A549 (cell line): ENCODE data around the gene ADD2. TPM values are rescaled to one million over a fixed set of nuclear protein-coding genes. Genes with fewer than 3 reads are reported as not detected.
A peak's percentile ranks its signal among the peaks of the same experiment; 100 is the strongest.

Source experiments
- ATAC-seq, 2 experiments: fragments of 200-7000 bp in 1 of 2; fragments of >200 bp in 1 of 2; cut with Nextera tagmentation in 1 of 2; cut with Tn5 transposase in 1 of 2; 3 replicates each; pipeline versions ENCODE4 v1.8.0 to v1.9.1; 2018 to 2020; ENCODE audit warnings: mild to moderate bottlenecking in 1 of 2, moderate library complexity in 1 of 2
- CTCF ChIA-PET: fragments of 300-600 bp; sonication (Branson Sonifier 250); formaldehyde crosslinking; extraction: SDS; loops from one replicate; lab custom pipeline; 2021; ENCODE audit warnings: antibody characterized with exemption, inconsistent platforms; lab: Yijun Ruan, JAX
- POLR2A ChIA-PET: fragments of 350-600 bp; formaldehyde crosslinking; extraction: SDS; loops from one replicate; lab custom pipeline; 2021; ENCODE audit warnings: antibody characterized with exemption, inconsistent platforms; lab: Yijun Ruan, JAX
- DNase-seq, 2 experiments: peaks; one replicate each; pipeline versions ENCODE4 v3.0.0 to v3.0.0-alpha.2; 2011 to 2016; ENCODE audit warnings: low read depth in 1 of 2, low spot score in 1 of 2
- FAIRE-seq: peaks from 2 replicates; lab custom pipeline; 2011; peaks lifted over from hg19 to GRCh38; lab: Jason Lieb, UNC
- H3K27ac ChIP-seq, 2 experiments: fragments of >200 bp; sonication (Bioruptor Twin); formaldehyde crosslinking; 3 replicates each; pipeline ENCODE4 v1.5.1; 2016 to 2017
- H3K4me1 ChIP-seq: fragments of >200 bp; sonication (Bioruptor Twin); formaldehyde crosslinking; 3 replicates; pipeline ENCODE4 v1.6.1; 2016
- H3K4me2 ChIP-seq: fragments of >200 bp; sonication (Bioruptor Twin); formaldehyde crosslinking; 3 replicates; pipeline ENCODE4 v1.6.1; 2016
- H3K4me3 ChIP-seq: fragments of >200 bp; sonication (Bioruptor Twin); formaldehyde crosslinking; 3 replicates; pipeline ENCODE4 v1.5.1; 2016
- H3K9me3 ChIP-seq: fragments of >200 bp; sonication (Bioruptor Twin); formaldehyde crosslinking; 3 replicates; pipeline ENCODE4 v1.6.1; 2016
- ATOH8 ChIP-seq: fragments of 250-450 bp; sonication (Bioruptor Pico); IDR thresholded peaks from 2 replicates; pipeline ENCODE4 v1.5.0; 2020; ENCODE audit warnings: low read depth, mild to moderate bottlenecking, moderate library complexity
- BHLHE40 ChIP-seq: IDR thresholded peaks from 2 replicates; pipeline ENCODE4 v1.6.1; 2012; ENCODE audit warnings: low read depth, low read length, inconsistent platforms
- CHD4 ChIP-seq: fragments of 200-600 bp; sonication (generic); IDR thresholded peaks from 2 replicates; pipeline ENCODE4 v1.6.1; 2016; ENCODE audit warnings: antibody characterized with exemption, mild to moderate bottlenecking, borderline replicate concordance
- ELK1 ChIP-seq: fragments of 150-350 bp; IDR thresholded peaks from 2 replicates; pipeline ENCODE4 v1.6.1; 2014; ENCODE audit warnings: low read depth, mild to moderate bottlenecking, low read length
- EP300 ChIP-seq, 2 experiments: fragments of >200 bp; sonication (Bioruptor Twin); formaldehyde crosslinking; IDR thresholded peaks; 2 replicates in 1 of 2; 3 replicates in 1 of 2; pipeline ENCODE4 v1.6.1; 2016 to 2017
- FOSL2 ChIP-seq, 2 experiments: fragments of 450-650 bp in 1 of 2; fragments of >200 bp in 1 of 2; sonication (Bioruptor Twin) in 1 of 2; formaldehyde crosslinking; IDR thresholded peaks; 2 replicates each; pipeline versions ENCODE4 v1.5.0 to v1.6.1; 2016 to 2020; ENCODE audit warnings: mild to moderate bottlenecking in 1 of 2, moderate library complexity in 1 of 2
- GATA3 ChIP-seq: IDR thresholded peaks from 2 replicates; pipeline ENCODE4 v1.6.1; 2012; ENCODE audit warnings: borderline replicate concordance
- HOXA7 ChIP-seq: fragments of 250-450 bp; sonication (Bioruptor Pico); IDR thresholded peaks from 2 replicates; pipeline ENCODE4 v1.5.0; 2020; ENCODE audit warnings: mild to moderate bottlenecking, moderate library complexity
- JUN ChIP-seq, 2 experiments: fragments of >200 bp; sonication (Bioruptor Twin); formaldehyde crosslinking; IDR thresholded peaks; 2 replicates in 1 of 2; 3 replicates in 1 of 2; pipeline ENCODE4 v1.6.1; 2016 to 2017
- MAZ ChIP-seq: fragments of 150-350 bp; IDR thresholded peaks from 2 replicates; pipeline ENCODE4 v1.6.1; 2014; ENCODE audit warnings: antibody characterized with exemption, low read depth, low read length, borderline replicate concordance
- NPAS2 ChIP-seq: fragments of 250-450 bp; sonication (Bioruptor Pico); IDR thresholded peaks from 2 replicates; pipeline ENCODE4 v1.8.0; 2022; ENCODE audit warnings: mild to moderate bottlenecking, moderate library complexity, borderline replicate concordance
- NR3C1 ChIP-seq: fragments of >200 bp; sonication (Bioruptor Twin); formaldehyde crosslinking; IDR thresholded peaks from 3 replicates; pipeline ENCODE4 v1.6.1; 2017
- RAD21 ChIP-seq, 2 experiments: fragments of >200 bp in 1 of 2; sonication (Bioruptor Twin) in 1 of 2; formaldehyde crosslinking in 1 of 2; IDR thresholded peaks in 1 of 2; conservative IDR thresholded peaks in 1 of 2; 2 replicates in 1 of 2; 3 replicates in 1 of 2; pipeline ENCODE4 v1.6.1; 2012 to 2018; ENCODE audit warnings: inconsistent platforms in 1 of 2
- RCOR1 ChIP-seq: fragments of 150-350 bp; IDR thresholded peaks from 2 replicates; pipeline ENCODE4 v1.6.1; 2014; ENCODE audit warnings: antibody characterized with exemption, low read length, low read depth
- RNF2 ChIP-seq: fragments of 200-600 bp; sonication (generic); IDR thresholded peaks from 2 replicates; pipeline ENCODE4 v1.6.1; 2016; ENCODE audit warnings: low read depth, mild to moderate bottlenecking, antibody characterized with exemption, moderate library complexity, borderline replicate concordance
- SREBF2 ChIP-seq: fragments of 450-650 bp; IDR thresholded peaks from 2 replicates; pipeline ENCODE4 v1.6.1; 2014; ENCODE audit warnings: mild to moderate bottlenecking, moderate library complexity
- WGBS: methylation state at CpG from one replicate; pipeline ENCODE4 v1.1.6; 2017; ENCODE audit errors: missing lambda C conversion rate; 5-methylcytosine and 5-hydroxymethylcytosine counted together
- polyA plus RNA-seq, 4 experiments: library from polyadenylated mRNA; depleted of rRNA in 3 of 4; stranded (reverse); fragments of >200 nt; fragmentation: RNase III in 1 of 4; extraction: RNeasy Plus Mini Kit Qiagen cat#74134 plus additional on column Dnase treatment in 1 of 4; gene quantifications; 2 replicates in 3 of 4; 3 replicates in 1 of 4; pipeline ENCODE4 v1.2.3, GENCODE V29; 2011 to 2017
- TF ChIP-seq, protein P1 (sequence below): fragments of >200 bp; sonication (Bioruptor Twin); formaldehyde crosslinking; IDR thresholded peaks from 3 replicates; pipeline ENCODE4 v1.6.1; 2016

The ADD2 gene
- polyA plus RNA-seq, 2 of the 4 experiments (the other 2 are of a cell fraction): 18.0 to 25.5 TPM

DNA sequence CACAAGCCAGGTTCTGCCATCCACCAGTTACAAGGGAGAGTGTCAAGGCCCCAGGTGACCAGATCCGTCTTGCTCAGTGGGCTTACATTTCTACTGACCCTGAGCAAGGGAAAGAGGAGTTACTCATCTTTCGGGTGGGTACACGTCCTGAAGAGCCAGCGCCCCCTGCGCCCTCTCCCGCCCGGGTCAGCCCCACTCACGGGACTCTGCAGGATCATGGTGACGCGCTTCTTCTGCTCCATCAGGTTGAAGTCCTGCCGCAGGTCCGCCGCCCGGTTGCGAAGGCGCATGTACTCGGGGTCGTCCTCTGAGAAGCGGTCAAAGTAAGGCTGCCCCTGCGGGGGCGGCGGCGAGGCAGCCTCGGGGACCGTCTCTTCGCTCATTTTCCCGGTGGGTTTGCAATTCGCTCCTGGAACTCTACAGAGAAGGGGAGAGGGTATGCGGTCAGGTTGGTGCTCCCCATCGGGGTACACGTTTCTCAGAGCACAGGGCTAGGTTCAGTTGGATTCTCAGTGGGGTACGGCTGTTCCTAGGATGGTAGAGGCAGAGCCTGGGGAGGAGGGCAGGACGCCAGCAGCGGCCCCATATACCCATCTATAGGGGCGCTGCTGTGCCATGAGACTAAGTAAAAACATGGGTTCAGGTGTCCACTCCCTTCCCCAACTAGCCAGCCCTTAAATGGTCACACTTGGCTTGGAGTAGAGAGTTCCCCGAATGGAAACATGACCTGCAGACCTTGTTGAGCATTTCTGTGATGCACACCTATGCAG is 61.8 kb downstream of the ADD2 start:
- ATAC-seq (no peak), DNase-seq (no peak), FAIRE-seq (no peak)
- H3K4me2 ChIP-seq: no peak overlapping the region
- H3K4me3 ChIP-seq: no peak overlapping the region
- H3K27ac ChIP-seq: no peak overlapping the region
- H3K9me3 ChIP-seq: no peaks in the 10 kb centered on the region
- ChIA-PET CTCF (interaction anchor here (0.5 to 1.5 kb wide), 4 partner anchors 9 to 89 kb away, joined by 3 to 4 read pairs (median 4); no protein-coding TSS in a partner anchor), POLR2A (no interaction called here)
- 92% methylated on average over 36 of the region's 36 CpGs for WGBS
- no peak for TF ChIP-seq ELK1
- TF ChIP-seq, protein P1, sequence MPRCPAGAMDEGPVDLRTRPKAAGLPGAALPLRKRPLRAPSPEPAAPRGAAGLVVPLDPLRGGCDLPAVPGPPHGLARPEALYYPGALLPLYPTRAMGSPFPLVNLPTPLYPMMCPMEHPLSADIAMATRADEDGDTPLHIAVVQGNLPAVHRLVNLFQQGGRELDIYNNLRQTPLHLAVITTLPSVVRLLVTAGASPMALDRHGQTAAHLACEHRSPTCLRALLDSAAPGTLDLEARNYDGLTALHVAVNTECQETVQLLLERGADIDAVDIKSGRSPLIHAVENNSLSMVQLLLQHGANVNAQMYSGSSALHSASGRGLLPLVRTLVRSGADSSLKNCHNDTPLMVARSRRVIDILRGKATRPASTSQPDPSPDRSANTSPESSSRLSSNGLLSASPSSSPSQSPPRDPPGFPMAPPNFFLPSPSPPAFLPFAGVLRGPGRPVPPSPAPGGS: no peak
- TF ChIP-seq EP300 (IDR thresholded peaks at IDR 0.05): no peak
- TF ChIP-seq ATOH8 (CRISPR knock-in tag): no peak
- no peak for TF ChIP-seq NR3C1
- H3K4me1 ChIP-seq: no peaks in the 10 kb centered on the region

DNA sequence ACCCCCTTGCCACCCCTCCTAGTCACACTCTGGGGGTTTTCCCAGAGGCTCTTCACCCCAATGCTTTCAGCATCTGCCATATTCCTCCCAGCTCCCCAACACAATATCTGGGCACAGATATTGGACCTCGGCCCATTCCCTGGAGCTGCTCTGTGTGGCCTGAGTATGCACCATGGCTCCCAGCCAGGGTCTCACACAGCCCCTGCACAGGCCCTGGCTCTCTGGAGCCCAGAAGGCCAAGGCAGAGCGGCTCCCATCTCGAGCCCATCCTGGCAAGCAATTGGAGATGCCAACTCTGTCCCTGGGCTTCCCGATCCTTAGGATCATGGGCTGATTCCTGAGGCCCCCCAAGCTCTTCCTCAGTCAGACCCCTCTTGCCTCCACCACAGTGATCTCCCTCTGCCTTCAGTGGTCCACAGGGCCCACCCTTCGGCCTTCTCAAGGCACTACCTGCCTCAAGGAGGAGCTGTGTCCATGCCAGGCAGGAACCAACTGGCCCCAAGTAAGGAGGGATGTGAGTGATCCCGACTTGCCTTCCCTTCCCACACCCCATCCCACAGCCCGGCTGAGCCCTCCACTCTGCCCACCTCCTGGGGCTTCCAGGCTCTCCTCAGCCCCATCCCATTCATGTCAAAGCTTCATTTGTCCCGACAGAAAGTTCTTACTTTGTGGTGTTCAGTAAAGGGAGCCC is 62.7 kb downstream of the ADD2 start:
- no peaks in the 10 kb centered on the region for H3K4me1 ChIP-seq
- DNase-seq: no peak
- POLR2A ChIA-PET: no interaction called here
- ATAC-seq: no peak
- TF ChIP-seq SREBF2 (no peak), RCOR1 (no peak)
- TF ChIP-seq, all 56 proteins: peak for 0
- no peak overlapping the region for H3K4me2 ChIP-seq
- H3K27ac ChIP-seq: no peak overlapping the region
- CTCF ChIA-PET: interaction anchor here (0.5 to 1.2 kb wide), 4 partner anchors 9 to 88 kb away, joined by 3 to 4 read pairs (median 4); no protein-coding TSS in a partner anchor
- FAIRE-seq: no peak
- no peaks in the 10 kb centered on the region for H3K9me3 ChIP-seq
- no peak overlapping the region for H3K4me3 ChIP-seq
- 81% methylated on average over 8 of the region's 8 CpGs for WGBS

DNA sequence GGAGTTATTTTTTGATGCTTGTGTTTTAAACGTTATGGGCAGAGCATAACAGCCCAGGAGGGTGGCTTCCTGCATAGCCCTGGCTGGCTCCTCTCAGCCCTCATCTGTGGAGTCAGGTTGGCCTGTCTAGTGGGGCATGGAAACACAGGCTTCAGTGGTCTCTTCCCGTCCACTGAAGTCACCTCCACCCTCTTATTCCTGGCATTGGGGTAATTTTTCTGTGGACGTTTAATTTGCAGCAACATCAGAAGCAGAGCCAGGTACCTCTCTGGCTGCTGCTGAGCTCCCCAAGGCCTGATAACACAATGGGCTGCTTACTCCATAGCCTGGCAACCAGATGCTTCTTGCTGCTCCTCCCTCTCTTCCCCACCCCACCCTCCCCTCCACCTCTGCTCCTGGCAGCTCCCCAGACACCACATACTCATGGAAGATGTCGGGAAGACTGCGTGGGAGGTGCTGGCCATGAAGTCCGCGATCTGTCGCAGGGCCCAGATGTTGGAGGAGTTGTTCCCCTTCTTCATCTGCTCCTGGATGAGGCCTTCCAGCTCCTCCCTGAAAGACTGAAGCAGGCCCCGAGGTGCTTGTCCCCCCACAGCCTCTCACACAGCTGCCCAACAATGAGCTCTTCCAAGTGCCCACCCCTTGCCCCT is 64.0 kb downstream of the ADD2 start:
- no peaks in the 10 kb centered on the region for H3K4me1 ChIP-seq
- ChIA-PET POLR2A (no interaction called here), CTCF (interaction anchor here (0.5 to 0.9 kb wide), 3 partner anchors 10 to 71 kb away, joined by 3 to 4 read pairs (median 3); no protein-coding TSS in a partner anchor)
- H3K9me3 ChIP-seq: no peaks in the 10 kb centered on the region
- TF ChIP-seq MAZ: no peak
- no peak for TF ChIP-seq HOXA7 (CRISPR knock-in tag)
- H3K27ac ChIP-seq: no peak overlapping the region
- DNase-seq (no peak), FAIRE-seq (no peak), ATAC-seq (peak in 1 of 2 experiments; percentile 42; a peak in 1 of 6 replicates)
- no peak overlapping the region for H3K4me3 ChIP-seq
- no peak overlapping the region for H3K4me2 ChIP-seq
- WGBS: 82% methylated on average over 9 of the region's 9 CpGs

GRCh38 chr2:70702711-70703395 is 65.1 kb downstream of the ADD2 start:
- CTCF ChIA-PET: interaction anchor here (1.2 kb wide), 1 partner anchor 10 kb away, joined by 3 read pairs; no protein-coding TSS in a partner anchor
- no peak overlapping the region for H3K4me3 ChIP-seq
- FAIRE-seq (no peak), ATAC-seq (no peak), DNase-seq (no peak)
- H3K27ac ChIP-seq: no peak overlapping the region
- H3K9me3 ChIP-seq: no peaks in the 10 kb centered on the region
- no peaks in the 10 kb centered on the region for H3K4me1 ChIP-seq
- POLR2A ChIA-PET: no interaction called here
- no peak overlapping the region for H3K4me2 ChIP-seq
- no peak for TF ChIP-seq GATA3
- TF ChIP-seq JUN (IDR thresholded peaks at IDR 0.05): no peak
- TF ChIP-seq RAD21 (conservative IDR thresholded peaks at IDR 0.05 in 1 of 2, IDR thresholded peaks at IDR 0.05 in 1 of 2): no peak
- TF ChIP-seq, protein P1: no peak
- TF ChIP-seq BHLHE40: no peak
- TF ChIP-seq SREBF2: no peak
- TF ChIP-seq RNF2: no peak
- TF ChIP-seq NPAS2 (CRISPR knock-in tag): no peak
- TF ChIP-seq ELK1: no peak
- TF ChIP-seq CHD4: no peak
- TF ChIP-seq FOSL2 (IDR thresholded peaks at IDR 0.05): no peak
- TF ChIP-seq FOSL2 (CRISPR knock-in tag; IDR thresholded peaks at IDR 0.05): no peak
- WGBS: 90% methylated on average over 8 of the region's 8 CpGs
